Thyroid gland (tissue), 4 donors: ENCODE data around the gene EI24. TPM values are rescaled to one million over a fixed set of nuclear protein-coding genes. Genes with fewer than 3 reads are reported as not detected.

ENCODE experiments used
- DNase-seq, 2 donors: peaks; one replicate each; pipeline ENCODE4 v3.0.0-alpha.2; 2019
- H3K27ac ChIP-seq, 3 donors: fragments of 200-600 bp; sonication (generic); 1 replicate in 2 of 3; 2 replicates in 1 of 3; pipeline ENCODE4 v1.5.1; 2016 to 2019; ENCODE audit warnings: mild to moderate bottlenecking in 1 of 3, moderate library complexity in 1 of 3
- H3K27me3 ChIP-seq: fragments of 200-600 bp; sonication (generic); one replicate; pipeline ENCODE4 v1.5.1; 2019
- H3K36me3 ChIP-seq, 2 donors: fragments of 200-600 bp; sonication (generic); one replicate each; pipeline ENCODE4 v1.5.1; 2016 to 2019
- H3K4me1 ChIP-seq, 2 donors: fragments of 200-600 bp; sonication (generic); one replicate each; pipeline ENCODE4 v1.5.1; 2017 to 2019
- H3K4me3 ChIP-seq, 3 donors: fragments of 200-600 bp; sonication (generic); replicated peaks in 1 of 3; 1 replicate in 2 of 3; 2 replicates in 1 of 3; pipeline ENCODE4 v1.5.1; 2016; ENCODE audit warnings: mild to moderate bottlenecking in 1 of 3
- H3K9me3 ChIP-seq: fragments of 200-600 bp; sonication (generic); one replicate; pipeline ENCODE4 v1.5.1; 2017
- POLR2A ChIP-seq, 2 donors: fragments of 450-650 bp; IDR thresholded peaks; one replicate each; pipeline ENCODE4 v1.6.1; 2017; ENCODE audit warnings: antibody characterized with exemption in 2 of 2, mild to moderate bottlenecking in 2 of 2, moderate library complexity in 1 of 2
- WGBS, 2 donors: methylation state at CpG; one replicate each; pipeline ENCODE4 v1.1.5; 2017; 5-methylcytosine and 5-hydroxymethylcytosine counted together
- intact Hi-C: fragments of 100-400 bp; cut with DNase I; formaldehyde crosslinking; loops from one replicate; pipeline ENCODE4 v1.15.1; 2023
- total RNA-seq, 4 donors: library from RNA; depleted of rRNA; stranded (reverse); fragments of >200 nt; gene quantifications; one replicate each; pipeline ENCODE4 v1.2.3, GENCODE V29; 2016
- TF ChIP-seq, protein P1 (sequence below), 6 experiments: fragments of 200-600 bp in 3 of 6; fragments of 450-650 bp in 3 of 6; sonication (generic) in 3 of 6; IDR thresholded peaks; one replicate each; pipeline ENCODE4 v1.5.1; 2016 to 2019; ENCODE audit warnings: antibody characterized with exemption in 6 of 6, mild to moderate bottlenecking in 2 of 6, inconsistent platforms in 1 of 6, moderate library complexity in 1 of 6

EI24 gene
- total RNA-seq, 4 donors from 2014 or later: 35.7 to 75.8 (median 52.8) TPM

DNA sequence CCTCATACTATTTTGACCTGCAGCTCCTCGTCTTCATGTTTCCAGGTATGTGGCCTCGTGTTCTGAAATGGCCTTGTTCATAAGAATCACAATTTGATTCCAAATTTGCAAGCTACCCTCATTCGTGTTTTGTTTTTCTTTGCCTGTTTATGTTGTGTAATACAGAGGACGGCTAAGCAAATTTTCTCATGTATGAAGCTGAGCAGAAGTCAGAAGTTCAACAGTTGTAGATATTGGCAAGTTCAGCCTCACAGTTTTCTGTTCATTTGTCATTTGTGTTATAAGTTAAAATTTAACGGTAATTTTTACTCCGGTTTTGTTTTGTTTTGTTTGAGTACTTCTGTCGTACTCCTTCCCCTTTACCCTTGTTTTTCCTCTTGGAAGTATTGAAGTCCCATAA is 40.3 kb downstream of the EI24 start:
- Histone ChIP-seq H3K9me3 (no peaks in the 10 kb centered on the region), H3K4me3 (no peak overlapping the region), H3K27ac (no peak overlapping the region), H3K36me3 (peaks cover 87 to 97% of the 10 kb centered on the region in 2 donors), H3K4me1 (no peaks in the 10 kb centered on the region), H3K27me3 (no peaks in the 10 kb centered on the region)
- 74 to 81% methylated on average over 7 of the region's 7 CpGs for WGBS, 2 donors
- no peak for DNase-seq
- intact Hi-C loops: no loop called here
- TF ChIP-seq, protein P1, sequence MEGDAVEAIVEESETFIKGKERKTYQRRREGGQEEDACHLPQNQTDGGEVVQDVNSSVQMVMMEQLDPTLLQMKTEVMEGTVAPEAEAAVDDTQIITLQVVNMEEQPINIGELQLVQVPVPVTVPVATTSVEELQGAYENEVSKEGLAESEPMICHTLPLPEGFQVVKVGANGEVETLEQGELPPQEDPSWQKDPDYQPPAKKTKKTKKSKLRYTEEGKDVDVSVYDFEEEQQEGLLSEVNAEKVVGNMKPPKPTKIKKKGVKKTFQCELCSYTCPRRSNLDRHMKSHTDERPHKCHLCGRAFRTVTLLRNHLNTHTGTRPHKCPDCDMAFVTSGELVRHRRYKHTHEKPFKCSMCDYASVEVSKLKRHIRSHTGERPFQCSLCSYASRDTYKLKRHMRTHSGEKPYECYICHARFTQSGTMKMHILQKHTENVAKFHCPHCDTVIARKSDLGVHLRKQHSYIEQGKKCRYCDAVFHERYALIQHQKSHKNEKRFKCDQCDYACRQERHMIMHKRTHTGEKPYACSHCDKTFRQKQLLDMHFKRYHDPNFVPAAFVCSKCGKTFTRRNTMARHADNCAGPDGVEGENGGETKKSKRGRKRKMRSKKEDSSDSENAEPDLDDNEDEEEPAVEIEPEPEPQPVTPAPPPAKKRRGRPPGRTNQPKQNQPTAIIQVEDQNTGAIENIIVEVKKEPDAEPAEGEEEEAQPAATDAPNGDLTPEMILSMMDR (IDR thresholded peaks at IDR 0.05): no peak
- TF ChIP-seq POLR2A (IDR thresholded peaks at IDR 0.05): no peak

DNA sequence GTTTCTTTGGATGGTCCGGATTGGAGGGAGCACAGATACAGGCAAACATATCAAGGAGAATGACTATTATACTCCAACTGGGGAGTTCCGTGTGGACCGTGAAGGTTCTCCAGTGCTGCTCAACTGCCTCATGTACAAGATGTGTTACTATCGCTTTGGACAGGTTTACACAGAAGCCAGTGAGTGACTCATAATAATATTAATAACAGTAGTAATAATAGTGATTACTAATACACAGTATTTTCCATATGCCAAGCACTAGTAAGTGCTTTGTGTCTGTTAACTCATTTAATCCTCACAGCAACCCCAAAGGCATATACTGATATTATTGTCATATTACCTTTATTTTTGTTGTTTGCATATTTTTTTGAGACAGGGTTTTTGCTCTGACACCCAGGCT is 49.1 kb downstream of the EI24 start:
- H3K9me3 ChIP-seq: no peaks in the 10 kb centered on the region
- 94 to 97% methylated on average over 4 of the region's 4 CpGs for WGBS, 2 donors
- H3K4me3 ChIP-seq: no peak overlapping the region
- intact Hi-C loops: no loop called here
- DNase-seq: no peak
- TF ChIP-seq POLR2A (IDR thresholded peaks at IDR 0.05): no peak
- TF ChIP-seq, protein P1 (IDR thresholded peaks at IDR 0.05): no peak
- H3K4me1 ChIP-seq: no peaks in the 10 kb centered on the region
- peaks cover 76 to 79% of the 10 kb centered on the region in 2 donors for H3K36me3 ChIP-seq
- H3K27ac ChIP-seq: no peak overlapping the region
- no peaks in the 10 kb centered on the region for H3K27me3 ChIP-seq

DNA sequence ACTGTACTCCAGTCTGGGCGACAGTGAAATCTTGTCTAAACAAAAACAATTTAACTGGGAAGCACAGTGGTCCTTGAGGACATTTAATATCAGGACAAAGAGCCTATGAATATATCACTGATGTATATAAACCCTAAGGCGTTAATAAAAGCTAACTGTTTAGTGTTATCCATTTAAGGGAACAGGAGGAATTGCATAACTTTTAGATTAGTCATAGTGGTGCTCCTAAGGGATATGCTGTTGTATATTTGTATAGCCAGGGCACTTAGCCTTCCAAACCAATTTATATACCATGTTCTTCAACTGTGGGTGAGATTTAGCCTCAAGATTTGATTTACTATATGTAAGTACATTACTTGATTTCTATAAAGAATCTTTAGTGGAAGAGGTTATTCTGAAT is 52.7 kb downstream of the EI24 start:
- H3K27ac ChIP-seq: no peak overlapping the region
- H3K27me3 ChIP-seq: no peaks in the 10 kb centered on the region
- H3K9me3 ChIP-seq: no peaks in the 10 kb centered on the region
- H3K4me3 ChIP-seq: no peak overlapping the region
- WGBS, 2 donors: 84 to 93% methylated on average over 2 of the region's 2 CpGs
- H3K36me3 ChIP-seq: peaks cover 43 to 45% of the 10 kb centered on the region in 2 donors
- no peak for DNase-seq
- no peak for TF ChIP-seq POLR2A (IDR thresholded peaks at IDR 0.05)
- H3K4me1 ChIP-seq: peaks cover 9 to 15% of the 10 kb centered on the region in 2 donors
- intact Hi-C loops: loop anchor here (10.0 kb wide), 1 partner anchor 253 kb away; no protein-coding TSS in a partner anchor

DNA sequence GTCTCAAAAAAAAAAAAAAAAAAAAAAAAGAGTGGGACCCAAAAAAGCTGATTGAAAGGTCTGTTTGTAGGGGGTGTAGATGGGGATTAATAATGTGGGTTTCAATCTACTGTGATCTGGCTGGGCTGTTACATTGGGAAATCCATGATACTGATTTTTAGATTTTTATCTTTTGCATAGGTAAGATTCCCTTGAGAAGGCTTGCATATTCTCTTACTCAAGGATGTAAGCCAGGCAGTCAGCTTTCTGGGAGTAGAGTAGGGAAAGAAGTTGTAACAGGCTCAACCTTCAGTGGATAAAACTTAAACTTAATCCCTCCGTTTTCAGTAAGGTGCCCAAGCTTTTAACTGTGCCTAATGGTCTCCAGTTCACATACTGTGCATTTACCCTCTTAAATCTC is 53.8 kb downstream of the EI24 start:
- Histone ChIP-seq H3K9me3 (no peaks in the 10 kb centered on the region), H3K27me3 (no peaks in the 10 kb centered on the region), H3K4me3 (no peak overlapping the region), H3K4me1 (peaks cover 9 to 15% of the 10 kb centered on the region in 2 donors), H3K27ac (no peak overlapping the region), H3K36me3 (peaks cover 37 to 38% of the 10 kb centered on the region in 2 donors)
- TF ChIP-seq POLR2A (IDR thresholded peaks at IDR 0.05): no peak
- TF ChIP-seq, protein P1 (IDR thresholded peaks at IDR 0.05): no peak
- DNase-seq: no peak
- intact Hi-C loops: loop anchor here (10.0 kb wide), 1 partner anchor 252 kb away; no protein-coding TSS in a partner anchor
- WGBS, 2 donors: 92 to 94% methylated on average over 1 of the region's 1 CpG

DNA sequence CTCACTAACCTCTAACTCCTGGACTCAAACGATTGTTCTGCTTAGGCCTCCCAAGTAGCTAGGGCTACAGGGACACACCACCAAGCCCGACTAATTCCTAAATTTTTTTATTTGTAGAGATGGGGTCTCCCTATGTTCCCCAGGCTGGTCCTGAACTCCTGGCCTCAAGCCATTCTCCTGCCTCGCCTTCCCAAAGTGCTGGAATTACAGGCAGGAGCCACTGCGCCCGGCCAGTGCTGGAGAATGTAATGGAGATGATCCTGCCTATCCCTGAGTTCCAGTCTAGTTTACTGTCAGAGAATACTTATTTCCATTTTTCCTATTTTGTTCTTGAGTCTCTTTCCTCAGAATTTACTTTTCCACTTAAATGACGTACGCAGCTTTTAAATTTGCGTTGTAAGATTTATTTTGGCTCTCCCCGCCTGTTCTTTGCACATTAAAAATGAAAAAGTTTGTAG is 55.5 kb downstream of the EI24 start, which contains the start of gene CHEK1:
TSS of gene CHEK1 (plus strand) at position 408 of the 458 bp plus-strand sequence. CDS start 1,606 bp downstream, outside the sequence.
- H3K4me1 ChIP-seq: peaks cover 9 to 15% of the 10 kb centered on the region in 2 donors
- intact Hi-C loops: loop anchor here (10.0 kb wide), 1 partner anchor 250 kb away; no protein-coding TSS in a partner anchor
- H3K9me3 ChIP-seq: no peaks in the 10 kb centered on the region
- peak in 1 of 2 donors; percentile 8 for DNase-seq
- H3K4me3 ChIP-seq: peak within 1 kb of the TSS; percentile 12 to 67 (median 62)
- H3K27me3 ChIP-seq: no peaks in the 10 kb centered on the region
- H3K27ac ChIP-seq: peak within 1 kb of the TSS; percentile 89 to 95 (median 93)
- H3K36me3 ChIP-seq: peaks cover 21% of the 10 kb centered on the region in 2 donors
- TF ChIP-seq, protein P1 (IDR thresholded peaks at IDR 0.05): no peak
- no peak for TF ChIP-seq POLR2A (IDR thresholded peaks at IDR 0.05)
- 55 to 64% methylated on average over 9 of the region's 9 CpGs for WGBS, 2 donors
